CD4-positive, alpha-beta T cell (primary cell): ENCODE measurements around the gene NCAM2. TPM values are rescaled to one million over a fixed set of nuclear protein-coding genes. Genes with fewer than 3 reads are reported as not detected.

Source experiments
- ATAC-seq: fragments of 200-7000 bp; cut with Tn5 transposase; one replicate; pipeline ENCODE4 v1.10.0; 2022; ENCODE audit warnings: mild to moderate bottlenecking; ENCODE audit not compliant: poor library complexity
- CTCF ChIA-PET: fragments of 350-600 bp; sonication (Branson Sonifier 250); formaldehyde crosslinking; loops from one replicate; lab custom pipeline; 2021; ENCODE audit warnings: antibody characterized with exemption, inconsistent platforms; lab: Charles Lee
- POLR2A ChIA-PET: fragments of 350-600 bp; sonication (Branson Sonifier 250); formaldehyde crosslinking; loops from one replicate; lab custom pipeline; 2021; ENCODE audit warnings: antibody characterized with exemption, inconsistent platforms; lab: Charles Lee
- DNase-seq, 14 experiments: peaks; one replicate each; pipeline ENCODE4 v3.0.0-alpha.2; 2013 to 2020; ENCODE audit warnings: mixed read lengths in 2 of 14
- H3K27ac ChIP-seq, 2 donors: one replicate each; pipeline versions ENCODE4 v1.5.1 to v1.7.0; 2013; ENCODE audit warnings: low read length in 2 of 2, low read depth in 1 of 2, mild to moderate bottlenecking in 1 of 2
- H3K27me3 ChIP-seq, 2 experiments: 1 replicate in 1 of 2; 2 replicates in 1 of 2; pipeline versions ENCODE4 v1.6.1 to v1.7.0; 2013; ENCODE audit warnings: low read length in 2 of 2, control low read depth in 1 of 2, mild to moderate bottlenecking in 1 of 2, moderate library complexity in 1 of 2; ENCODE audit not compliant: insufficient read depth in 2 of 2, control insufficient read depth in 1 of 2
- H3K36me3 ChIP-seq: one replicate; pipeline ENCODE4 v1.6.1; 2013; ENCODE audit warnings: low read length, control low read depth; ENCODE audit not compliant: insufficient read depth
- H3K4me1 ChIP-seq: one replicate; pipeline ENCODE4 v1.6.1; 2013; ENCODE audit warnings: low read length, control low read depth; ENCODE audit not compliant: insufficient read depth
- H3K4me3 ChIP-seq: one replicate; pipeline ENCODE4 v1.5.1; 2013; ENCODE audit warnings: mild to moderate bottlenecking, low read length, moderate library complexity
- H3K9me3 ChIP-seq, 2 experiments: 1 replicate in 1 of 2; 2 replicates in 1 of 2; pipeline versions ENCODE4 v1.6.1 to v1.7.0; 2013; ENCODE audit warnings: low read length in 2 of 2, mild to moderate bottlenecking in 2 of 2, control low read depth in 1 of 2, moderate library complexity in 1 of 2; ENCODE audit not compliant: control insufficient read depth in 1 of 2, insufficient read depth in 1 of 2
- H3K27ac Mint-ChIP-seq: one replicate; pipeline ENCODE4 v1.8.0; 2020; ENCODE audit warnings: mixed read lengths
- H3K27me3 Mint-ChIP-seq: one replicate; pipeline ENCODE4 v1.8.0; 2021; ENCODE audit warnings: mixed read lengths
- H3K36me3 Mint-ChIP-seq: one replicate; pipeline ENCODE4 v1.8.0; 2021; ENCODE audit warnings: low read depth, mixed read lengths
- H3K4me1 Mint-ChIP-seq: one replicate; pipeline ENCODE4 v1.8.0; 2021; ENCODE audit warnings: low read depth, mixed read lengths
- H3K4me3 Mint-ChIP-seq: one replicate; pipeline ENCODE4 v1.8.0; 2020; ENCODE audit warnings: mild to moderate bottlenecking, mixed read lengths
- H3K9me3 Mint-ChIP-seq: one replicate; pipeline ENCODE4 v1.8.0; 2020; ENCODE audit warnings: mixed read lengths
- intact Hi-C, 2 experiments: fragments of 100-400 bp; cut with DNase I in 1 of 2; cut with micrococcal nuclease in 1 of 2; formaldehyde crosslinking; loops; one replicate each; pipeline versions ENCODE4 v1.15.1 to v1.9.0; 2023 to 2025; cut with DNase I, micrococcal nuclease
- total RNA-seq, 174 experiments: library from RNA in 2 of 174; stranded (reverse) in 2 of 174; gene quantifications; one replicate each; pipeline ENCODE4 v1.2.3 and lab custom pipeline; 2021 to 2026
- TF ChIP-seq, protein P1 (sequence below): fragments of 200-600 bp; IDR thresholded peaks from one replicate; pipeline ENCODE4 v1.8.0; 2022; ENCODE audit warnings: antibody characterized with exemption, mild to moderate bottlenecking

Gene NCAM2
- total RNA-seq, 2 experiments from 2014 or later = not detected

DNA sequence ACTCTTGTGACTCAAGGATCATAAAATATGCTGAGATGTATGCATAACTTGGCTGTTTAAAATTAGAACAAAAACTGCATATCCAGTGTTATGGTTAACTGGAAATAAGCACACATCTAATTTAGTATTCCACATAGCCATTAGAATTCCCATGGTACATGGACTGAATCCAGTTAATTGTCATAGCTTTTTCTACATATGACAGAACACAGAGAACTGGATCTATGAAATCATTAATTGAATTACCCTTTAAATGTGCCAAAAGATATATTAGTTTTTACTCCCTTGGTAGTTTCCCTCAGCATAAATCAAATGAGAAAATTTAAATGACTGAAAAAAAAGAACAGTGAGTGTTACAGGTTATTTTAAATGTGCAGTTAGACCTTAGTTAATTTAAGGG lies 395.9 kb downstream of the NCAM2 start:
- Histone ChIP-seq H3K27me3 (no peaks in the 10 kb centered on the region), H3K27ac (no peak overlapping the region), H3K9me3 (peaks cover 6 to 28% of the 10 kb centered on the region in 2 experiments), H3K36me3 (no peaks in the 10 kb centered on the region), H3K4me3 (no peak overlapping the region), H3K4me1 (no peaks in the 10 kb centered on the region)
- Mint-ChIP-seq H3K4me3 (no peak overlapping the region), H3K27me3 (no peaks in the 10 kb centered on the region), H3K9me3 (peaks cover 15% of the 10 kb centered on the region), H3K4me1 (no peaks in the 10 kb centered on the region), H3K36me3 (no peaks in the 10 kb centered on the region), H3K27ac (no peak overlapping the region)
- ChIA-PET POLR2A (no interaction called here), CTCF (no interaction called here)
- intact Hi-C loops = no loop called here
- ATAC-seq (no peak), DNase-seq (no peak)
- TF ChIP-seq, protein P1, sequence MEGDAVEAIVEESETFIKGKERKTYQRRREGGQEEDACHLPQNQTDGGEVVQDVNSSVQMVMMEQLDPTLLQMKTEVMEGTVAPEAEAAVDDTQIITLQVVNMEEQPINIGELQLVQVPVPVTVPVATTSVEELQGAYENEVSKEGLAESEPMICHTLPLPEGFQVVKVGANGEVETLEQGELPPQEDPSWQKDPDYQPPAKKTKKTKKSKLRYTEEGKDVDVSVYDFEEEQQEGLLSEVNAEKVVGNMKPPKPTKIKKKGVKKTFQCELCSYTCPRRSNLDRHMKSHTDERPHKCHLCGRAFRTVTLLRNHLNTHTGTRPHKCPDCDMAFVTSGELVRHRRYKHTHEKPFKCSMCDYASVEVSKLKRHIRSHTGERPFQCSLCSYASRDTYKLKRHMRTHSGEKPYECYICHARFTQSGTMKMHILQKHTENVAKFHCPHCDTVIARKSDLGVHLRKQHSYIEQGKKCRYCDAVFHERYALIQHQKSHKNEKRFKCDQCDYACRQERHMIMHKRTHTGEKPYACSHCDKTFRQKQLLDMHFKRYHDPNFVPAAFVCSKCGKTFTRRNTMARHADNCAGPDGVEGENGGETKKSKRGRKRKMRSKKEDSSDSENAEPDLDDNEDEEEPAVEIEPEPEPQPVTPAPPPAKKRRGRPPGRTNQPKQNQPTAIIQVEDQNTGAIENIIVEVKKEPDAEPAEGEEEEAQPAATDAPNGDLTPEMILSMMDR = no peak

DNA sequence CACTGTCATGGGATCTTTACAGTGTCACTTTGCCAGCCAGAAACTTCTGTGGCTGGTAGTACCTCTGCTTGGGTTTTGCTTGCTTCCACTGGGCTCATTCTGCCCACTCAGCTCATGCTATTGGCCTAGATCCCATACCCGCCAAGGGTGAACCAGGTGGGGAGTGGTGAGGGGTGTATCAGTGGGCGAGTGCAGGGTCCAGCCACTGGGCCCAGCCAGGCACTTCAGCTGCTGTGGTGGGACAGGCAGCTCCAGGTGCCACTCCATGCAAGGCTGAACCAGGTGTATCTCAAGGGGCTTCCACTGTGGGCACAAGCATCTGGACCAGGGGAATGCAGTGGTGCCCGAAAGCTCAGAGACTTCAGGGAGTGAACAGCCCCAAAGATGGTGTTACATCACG lies 398.2 kb downstream of the NCAM2 start:
- H3K4me3 ChIP-seq = no peak overlapping the region
- H3K27me3 ChIP-seq = no peaks in the 10 kb centered on the region
- no peaks in the 10 kb centered on the region for H3K36me3 Mint-ChIP-seq
- H3K36me3 ChIP-seq = no peaks in the 10 kb centered on the region
- no peaks in the 10 kb centered on the region for H3K4me1 Mint-ChIP-seq
- intact Hi-C loops = no loop called here
- peaks cover 6 to 24% of the 10 kb centered on the region in 2 experiments for H3K9me3 ChIP-seq
- no peaks in the 10 kb centered on the region for H3K4me1 ChIP-seq
- no peak overlapping the region for H3K27ac ChIP-seq
- TF ChIP-seq, protein P1 = no peak
- ChIA-PET CTCF (no interaction called here), POLR2A (no interaction called here)
- no peak overlapping the region for H3K27ac Mint-ChIP-seq
- no peak for ATAC-seq
- H3K4me3 Mint-ChIP-seq = no peak overlapping the region
- peaks cover 11% of the 10 kb centered on the region for H3K9me3 Mint-ChIP-seq
- DNase-seq = no peak
- H3K27me3 Mint-ChIP-seq = no peaks in the 10 kb centered on the region

DNA sequence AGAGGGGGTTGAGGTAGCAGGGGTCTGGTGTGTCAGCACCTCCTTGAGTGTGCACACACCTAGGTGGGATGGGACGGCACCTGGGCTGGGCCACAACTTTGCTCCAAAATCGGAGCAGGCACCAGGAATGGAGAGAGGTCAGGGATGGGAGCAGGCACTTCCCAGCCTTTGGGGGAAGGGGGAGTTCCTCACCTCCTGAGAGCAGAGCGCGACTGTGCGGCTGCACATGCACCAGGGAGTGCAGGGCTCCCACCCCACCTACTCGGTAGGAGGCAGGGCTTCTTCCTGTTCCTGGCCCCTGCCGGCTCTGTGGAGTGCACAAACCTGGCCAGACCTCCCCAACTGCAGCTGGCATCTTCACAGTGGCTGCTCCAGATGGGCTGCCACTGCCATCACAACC lies 399.3 kb downstream of the NCAM2 start:
- POLR2A ChIA-PET = no interaction called here
- no peaks in the 10 kb centered on the region for H3K4me1 ChIP-seq
- no peak for DNase-seq

More for the DNA sequence above, 399.3 kb downstream of the NCAM2 start:
- no peaks in the 10 kb centered on the region for H3K4me1 Mint-ChIP-seq
- CTCF ChIA-PET = no interaction called here
- no peak for ATAC-seq
- peaks cover 6 to 24% of the 10 kb centered on the region in 2 experiments for H3K9me3 ChIP-seq
- intact Hi-C loops = no loop called here
- TF ChIP-seq, protein P1 = no peak
- H3K4me3 ChIP-seq = no peak overlapping the region
- no peak overlapping the region for H3K27ac Mint-ChIP-seq
- no peak overlapping the region for H3K27ac ChIP-seq
- H3K27me3 Mint-ChIP-seq = no peaks in the 10 kb centered on the region
- no peaks in the 10 kb centered on the region for H3K27me3 ChIP-seq
- H3K36me3 Mint-ChIP-seq = no peaks in the 10 kb centered on the region
- no peak overlapping the region for H3K4me3 Mint-ChIP-seq
- no peaks in the 10 kb centered on the region for H3K36me3 ChIP-seq
- peaks cover 12% of the 10 kb centered on the region for H3K9me3 Mint-ChIP-seq
